ENCODE data around the gene CAPN8.

DNA sequence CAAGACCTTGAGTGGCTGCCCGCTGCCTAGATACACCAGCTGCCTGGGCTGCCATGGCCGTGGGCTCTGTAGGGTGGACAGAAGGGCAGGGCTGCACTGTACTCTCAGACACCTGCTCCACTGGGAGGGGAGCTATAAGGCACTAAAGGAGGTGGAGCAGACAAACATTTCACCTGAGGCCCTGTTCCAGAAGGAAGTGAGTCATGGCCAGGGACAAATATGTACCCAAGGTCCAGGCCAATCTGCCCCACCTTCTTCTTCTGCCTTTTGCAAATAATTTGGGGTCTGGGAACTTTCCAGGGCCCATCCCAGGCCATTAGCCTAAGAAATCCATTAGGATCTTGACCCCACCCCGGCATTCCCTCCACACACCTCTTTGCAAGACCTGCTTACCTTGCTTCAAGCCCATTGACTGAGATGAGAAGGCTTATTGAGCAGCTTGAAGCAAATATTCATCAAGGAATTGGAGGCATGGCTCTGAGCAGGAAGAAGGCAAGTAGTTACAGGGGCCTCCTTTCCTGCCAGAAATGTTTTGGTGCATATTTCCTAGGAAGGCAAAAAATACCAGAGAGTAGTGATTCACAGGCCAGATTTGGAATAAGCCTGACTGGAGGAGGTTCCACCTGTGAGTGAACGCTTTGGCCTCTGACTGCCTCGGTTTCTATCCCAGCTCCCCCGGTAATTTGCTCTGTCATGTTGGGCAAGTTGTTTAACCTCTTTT is at the start of gene CAPN8:
- TF ChIP-seq, protein P1, sequence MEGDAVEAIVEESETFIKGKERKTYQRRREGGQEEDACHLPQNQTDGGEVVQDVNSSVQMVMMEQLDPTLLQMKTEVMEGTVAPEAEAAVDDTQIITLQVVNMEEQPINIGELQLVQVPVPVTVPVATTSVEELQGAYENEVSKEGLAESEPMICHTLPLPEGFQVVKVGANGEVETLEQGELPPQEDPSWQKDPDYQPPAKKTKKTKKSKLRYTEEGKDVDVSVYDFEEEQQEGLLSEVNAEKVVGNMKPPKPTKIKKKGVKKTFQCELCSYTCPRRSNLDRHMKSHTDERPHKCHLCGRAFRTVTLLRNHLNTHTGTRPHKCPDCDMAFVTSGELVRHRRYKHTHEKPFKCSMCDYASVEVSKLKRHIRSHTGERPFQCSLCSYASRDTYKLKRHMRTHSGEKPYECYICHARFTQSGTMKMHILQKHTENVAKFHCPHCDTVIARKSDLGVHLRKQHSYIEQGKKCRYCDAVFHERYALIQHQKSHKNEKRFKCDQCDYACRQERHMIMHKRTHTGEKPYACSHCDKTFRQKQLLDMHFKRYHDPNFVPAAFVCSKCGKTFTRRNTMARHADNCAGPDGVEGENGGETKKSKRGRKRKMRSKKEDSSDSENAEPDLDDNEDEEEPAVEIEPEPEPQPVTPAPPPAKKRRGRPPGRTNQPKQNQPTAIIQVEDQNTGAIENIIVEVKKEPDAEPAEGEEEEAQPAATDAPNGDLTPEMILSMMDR (IDR thresholded peaks at IDR 0.05; ENCODE audit: insufficient read depth, low read depth, low read length): no peak
- TF ChIP-seq EZH2 (IDR thresholded peaks at IDR 0.05; ENCODE audit: insufficient read depth, low read length): no peak
